Measurements from ENCODE around the gene PAX5. TPM values are rescaled to one million over a fixed set of nuclear protein-coding genes. Genes with fewer than 3 reads are reported as not detected.

Gene PAX5
- total and polyA plus RNA-seq, 4 experiments from 2014 or later: 0.32 TPM; not detected in 3

DNA sequence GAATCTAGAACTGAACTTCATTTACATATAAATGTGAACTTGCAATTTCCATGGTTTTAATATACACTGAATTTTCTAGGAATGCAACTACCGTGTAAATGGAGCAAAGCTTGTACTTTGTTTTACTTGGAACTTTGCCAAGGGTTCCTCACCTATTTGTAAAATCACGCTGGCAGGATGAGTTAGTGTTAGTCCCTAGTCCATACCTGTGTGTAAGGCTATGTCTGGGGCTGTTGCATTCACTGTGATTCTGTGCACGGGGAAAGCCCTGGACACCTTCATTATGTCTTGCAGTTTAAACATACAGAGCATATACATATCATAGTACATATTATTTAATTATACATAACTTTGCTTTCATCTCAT, 119.9 kb downstream of the PAX5 start:
- intact Hi-C loops (cut with micrococcal nuclease): no loop called here

GRCh38 chr9:36913393-36914211, 120.5 kb downstream of the PAX5 start:
- CTCF ChIA-PET (ENCODE audit: partially characterized antibody): no interaction called here
- no peaks in the 10 kb centered on the region for H3K36me3 ChIP-seq (ENCODE audit: insufficient read depth, low read length)
- no peaks in the 10 kb centered on the region for H3K4me1 Mint-ChIP-seq
- H3K4me3 ChIP-seq (ENCODE audit: low read length in 2 of 2): no peak overlapping the region
- no peak overlapping the region for H3K27ac ChIP-seq (ENCODE audit: low read depth, low read length)
- H3K27me3 ChIP-seq (ENCODE audit: insufficient read depth, low read length): no peaks in the 10 kb centered on the region
- H3K9me3 Mint-ChIP-seq: no peaks in the 10 kb centered on the region
- no peaks in the 10 kb centered on the region for H3K4me1 ChIP-seq (ENCODE audit: insufficient read depth, low read length)
- H3K27me3 Mint-ChIP-seq: peaks cover 12 to 18% of the 10 kb centered on the region in 2 donors
- H3K27ac Mint-ChIP-seq: no peak overlapping the region
- no peaks in the 10 kb centered on the region for H3K9me3 ChIP-seq (ENCODE audit: control insufficient read depth in 1 of 2, low read length in 2 of 2)
- H3K36me3 Mint-ChIP-seq: no peaks in the 10 kb centered on the region
- no peak overlapping the region for H3K4me3 Mint-ChIP-seq
- no peak for DNase-seq
- intact Hi-C loops (cut with micrococcal nuclease): no loop called here
- POLR2A ChIA-PET (ENCODE audit: partially characterized antibody): no interaction called here

More for the DNA sequence above, 119.9 kb downstream of the PAX5 start:
- ChIA-PET POLR2A (ENCODE audit: partially characterized antibody) (no interaction called here), CTCF (ENCODE audit: partially characterized antibody) (no interaction called here)
- H3K9me3 ChIP-seq (ENCODE audit: control insufficient read depth in 1 of 2, low read length in 2 of 2): no peaks in the 10 kb centered on the region
- Mint-ChIP-seq H3K36me3 (no peaks in the 10 kb centered on the region), H3K4me1 (no peaks in the 10 kb centered on the region), H3K9me3 (peaks cover 0 to 3% (median 0%) of the 10 kb centered on the region in 8 donors), H3K27me3 (peaks cover 12 to 16% of the 10 kb centered on the region in 2 donors), H3K27ac (no peak overlapping the region), H3K4me3 (no peak overlapping the region)
- H3K36me3 ChIP-seq (ENCODE audit: insufficient read depth, low read length): no peaks in the 10 kb centered on the region
- H3K27me3 ChIP-seq (ENCODE audit: insufficient read depth, low read length): no peaks in the 10 kb centered on the region
- H3K4me1 ChIP-seq (ENCODE audit: insufficient read depth, low read length): no peaks in the 10 kb centered on the region
- no peak for DNase-seq
- no peak overlapping the region for H3K4me3 ChIP-seq (ENCODE audit: low read length in 2 of 2)
- no peak overlapping the region for H3K27ac ChIP-seq (ENCODE audit: low read depth, low read length)

DNA sequence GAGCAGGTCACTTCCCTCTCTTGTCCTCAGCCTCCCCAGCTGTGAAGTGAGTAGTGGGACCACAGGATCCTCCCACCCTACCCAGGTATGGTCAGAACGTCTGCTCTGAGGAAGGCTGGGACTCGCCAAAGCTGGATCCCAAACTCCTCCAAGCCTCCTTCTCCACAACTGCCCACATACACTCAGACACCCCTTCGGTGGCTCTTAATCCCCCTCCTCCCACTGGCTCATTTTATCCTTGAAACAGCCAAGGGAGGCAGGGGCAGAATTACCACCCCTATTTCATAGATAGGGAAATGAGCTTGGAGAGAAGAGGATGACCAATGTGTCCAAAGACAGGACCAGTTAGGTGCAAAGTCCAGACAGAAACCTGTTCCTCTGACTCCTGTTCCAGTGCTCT, 121.4 kb downstream of the PAX5 start:
- CTCF ChIA-PET (ENCODE audit: partially characterized antibody): no interaction called here
- intact Hi-C loops (cut with micrococcal nuclease): no loop called here

GRCh38 chr9:36911601-36912412, 122.3 kb downstream of the PAX5 start:
- Mint-ChIP-seq H3K9me3 (no peaks in the 10 kb centered on the region), H3K27ac (no peak overlapping the region), H3K27me3 (peaks cover 8 to 23% of the 10 kb centered on the region in 2 donors), H3K36me3 (no peaks in the 10 kb centered on the region), H3K4me3 (no peak overlapping the region), H3K4me1 (no peaks in the 10 kb centered on the region)
- Histone ChIP-seq H3K27me3 (ENCODE audit: insufficient read depth, low read length) (no peaks in the 10 kb centered on the region), H3K4me1 (ENCODE audit: insufficient read depth, low read length) (no peaks in the 10 kb centered on the region), H3K4me3 (ENCODE audit: low read length in 2 of 2) (no peak overlapping the region), H3K36me3 (ENCODE audit: insufficient read depth, low read length) (no peaks in the 10 kb centered on the region), H3K9me3 (ENCODE audit: control insufficient read depth in 1 of 2, low read length in 2 of 2) (no peaks in the 10 kb centered on the region), H3K27ac (ENCODE audit: low read depth, low read length) (no peak overlapping the region)
- ChIA-PET CTCF (ENCODE audit: partially characterized antibody) (no interaction called here), POLR2A (ENCODE audit: partially characterized antibody) (no interaction called here)
- DNase-seq: no peak
- intact Hi-C loops (cut with micrococcal nuclease): no loop called here

More for the DNA sequence above, 121.4 kb downstream of the PAX5 start:
- Histone ChIP-seq H3K9me3 (ENCODE audit: control insufficient read depth in 1 of 2, low read length in 2 of 2) (no peaks in the 10 kb centered on the region), H3K36me3 (ENCODE audit: insufficient read depth, low read length) (no peaks in the 10 kb centered on the region), H3K4me1 (ENCODE audit: insufficient read depth, low read length) (no peaks in the 10 kb centered on the region), H3K4me3 (ENCODE audit: low read length in 2 of 2) (no peak overlapping the region), H3K27me3 (ENCODE audit: insufficient read depth, low read length) (no peaks in the 10 kb centered on the region), H3K27ac (ENCODE audit: low read depth, low read length) (no peak overlapping the region)
- H3K36me3 Mint-ChIP-seq: no peaks in the 10 kb centered on the region
- no peak overlapping the region for H3K4me3 Mint-ChIP-seq
- no peaks in the 10 kb centered on the region for H3K9me3 Mint-ChIP-seq
- no peak overlapping the region for H3K27ac Mint-ChIP-seq
- peaks cover 8 to 17% of the 10 kb centered on the region in 2 donors for H3K27me3 Mint-ChIP-seq
- H3K4me1 Mint-ChIP-seq: no peaks in the 10 kb centered on the region
- POLR2A ChIA-PET (ENCODE audit: partially characterized antibody): no interaction called here
- DNase-seq: no peak

GRCh38 chr9:36911037-36911436, 123.0 kb downstream of the PAX5 start:
- POLR2A ChIA-PET (ENCODE audit: partially characterized antibody): no interaction called here
- no peaks in the 10 kb centered on the region for H3K27me3 ChIP-seq (ENCODE audit: insufficient read depth, low read length)
- peaks cover 8 to 24% of the 10 kb centered on the region in 2 donors for H3K27me3 Mint-ChIP-seq
- H3K36me3 Mint-ChIP-seq: no peaks in the 10 kb centered on the region
- H3K9me3 ChIP-seq (ENCODE audit: control insufficient read depth in 1 of 2, low read length in 2 of 2): no peaks in the 10 kb centered on the region
- H3K4me1 Mint-ChIP-seq: no peaks in the 10 kb centered on the region
- intact Hi-C loops (cut with micrococcal nuclease): no loop called here
- H3K27ac ChIP-seq (ENCODE audit: low read depth, low read length): no peak overlapping the region
- H3K36me3 ChIP-seq (ENCODE audit: insufficient read depth, low read length): no peaks in the 10 kb centered on the region
- H3K4me3 ChIP-seq (ENCODE audit: low read length in 2 of 2): no peak overlapping the region
- H3K4me1 ChIP-seq (ENCODE audit: insufficient read depth, low read length): no peaks in the 10 kb centered on the region
- no peak overlapping the region for H3K27ac Mint-ChIP-seq
- no peaks in the 10 kb centered on the region for H3K9me3 Mint-ChIP-seq
- DNase-seq: no peak
- CTCF ChIA-PET (ENCODE audit: partially characterized antibody): no interaction called here
- no peak overlapping the region for H3K4me3 Mint-ChIP-seq

DNA sequence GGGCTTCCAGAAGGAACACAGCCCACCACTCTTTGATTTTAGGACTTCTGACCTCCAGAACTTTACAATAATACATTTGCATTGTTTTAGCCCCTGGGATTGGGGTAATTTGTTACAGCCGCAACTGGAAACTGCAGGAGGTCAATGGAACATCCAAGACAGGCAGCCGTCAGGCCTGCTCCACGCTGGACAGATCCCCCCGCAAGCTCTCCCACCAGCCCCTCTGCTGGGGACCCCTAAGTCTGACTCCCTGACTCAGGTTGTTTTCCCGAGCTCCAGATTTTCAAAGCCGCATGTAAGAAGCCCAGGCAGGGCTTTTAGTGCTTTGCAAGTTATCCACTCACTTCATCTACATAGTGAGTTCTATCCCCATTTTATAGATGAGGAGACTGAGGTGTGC, 127.6 kb downstream of the PAX5 start:
- H3K27me3 Mint-ChIP-seq: peaks cover 8 to 27% of the 10 kb centered on the region in 2 donors
- H3K4me3 Mint-ChIP-seq: no peak overlapping the region
- no peaks in the 10 kb centered on the region for H3K36me3 Mint-ChIP-seq
- intact Hi-C loops (cut with micrococcal nuclease): no loop called here
- Histone ChIP-seq H3K9me3 (ENCODE audit: control insufficient read depth in 1 of 2, low read length in 2 of 2) (no peaks in the 10 kb centered on the region), H3K4me1 (ENCODE audit: insufficient read depth, low read length) (no peaks in the 10 kb centered on the region), H3K27ac (ENCODE audit: low read depth, low read length) (no peak overlapping the region), H3K4me3 (ENCODE audit: low read length in 2 of 2) (no peak overlapping the region), H3K36me3 (ENCODE audit: insufficient read depth, low read length) (no peaks in the 10 kb centered on the region), H3K27me3 (ENCODE audit: insufficient read depth, low read length) (no peaks in the 10 kb centered on the region)
- CTCF ChIA-PET (ENCODE audit: partially characterized antibody): no interaction called here
- H3K9me3 Mint-ChIP-seq: no peaks in the 10 kb centered on the region
- no peaks in the 10 kb centered on the region for H3K4me1 Mint-ChIP-seq
- POLR2A ChIA-PET (ENCODE audit: partially characterized antibody): no interaction called here
- H3K27ac Mint-ChIP-seq: no peak overlapping the region
- DNase-seq: no peak

GRCh38 chr9:36905101-36906066, 128.7 kb downstream of the PAX5 start:
- no peaks in the 10 kb centered on the region for H3K4me1 Mint-ChIP-seq
- Histone ChIP-seq H3K9me3 (ENCODE audit: control insufficient read depth in 1 of 2, low read length in 2 of 2) (no peaks in the 10 kb centered on the region), H3K27me3 (ENCODE audit: insufficient read depth, low read length) (no peaks in the 10 kb centered on the region), H3K4me1 (ENCODE audit: insufficient read depth, low read length) (no peaks in the 10 kb centered on the region), H3K4me3 (ENCODE audit: low read length in 2 of 2) (no peak overlapping the region), H3K27ac (ENCODE audit: low read depth, low read length) (no peak overlapping the region), H3K36me3 (ENCODE audit: insufficient read depth, low read length) (no peaks in the 10 kb centered on the region)
- no peak for DNase-seq
- intact Hi-C loops (cut with micrococcal nuclease): no loop called here
- no peaks in the 10 kb centered on the region for H3K9me3 Mint-ChIP-seq
- H3K27me3 Mint-ChIP-seq: peaks cover 3 to 19% of the 10 kb centered on the region in 2 donors
- no peak overlapping the region for H3K27ac Mint-ChIP-seq
- H3K4me3 Mint-ChIP-seq: no peak overlapping the region
- POLR2A ChIA-PET (ENCODE audit: partially characterized antibody): no interaction called here
- no peaks in the 10 kb centered on the region for H3K36me3 Mint-ChIP-seq
- CTCF ChIA-PET (ENCODE audit: partially characterized antibody): no interaction called here
